ENCODE measurements around the gene SPOCK1.

Gene SPOCK1

DNA sequence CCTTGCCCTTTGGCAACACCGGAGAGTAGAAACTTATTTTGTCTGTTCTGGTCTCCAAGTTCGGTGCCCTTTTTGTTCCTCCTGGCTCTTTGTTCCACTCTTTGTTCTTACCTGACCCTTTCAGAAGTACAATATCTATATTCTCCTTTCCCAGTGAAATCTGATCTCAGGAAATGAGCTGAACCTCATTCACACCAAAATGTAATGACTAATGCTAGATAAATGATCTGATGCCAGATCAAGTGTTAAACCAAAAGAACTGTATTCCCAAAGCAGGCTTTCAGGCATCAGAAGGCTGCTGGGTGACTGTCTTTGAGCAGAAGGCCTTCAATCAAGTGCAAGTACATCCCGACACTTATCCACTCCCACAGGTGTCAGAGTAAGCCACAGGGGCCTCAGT lies 156.4 kb downstream of the SPOCK1 start:
- Mint-ChIP-seq H3K27me3 (peaks cover 6% of the 10 kb centered on the region), H3K36me3 (no peaks in the 10 kb centered on the region), H3K4me1 (no peaks in the 10 kb centered on the region), H3K27ac (no peak overlapping the region), H3K4me3 (no peak overlapping the region), H3K9me3 (no peaks in the 10 kb centered on the region)
- DNase-seq (ENCODE audit: low spot score in 2 of 2) (no peak), ATAC-seq (ENCODE audit: low read depth) (no peak)

DNA sequence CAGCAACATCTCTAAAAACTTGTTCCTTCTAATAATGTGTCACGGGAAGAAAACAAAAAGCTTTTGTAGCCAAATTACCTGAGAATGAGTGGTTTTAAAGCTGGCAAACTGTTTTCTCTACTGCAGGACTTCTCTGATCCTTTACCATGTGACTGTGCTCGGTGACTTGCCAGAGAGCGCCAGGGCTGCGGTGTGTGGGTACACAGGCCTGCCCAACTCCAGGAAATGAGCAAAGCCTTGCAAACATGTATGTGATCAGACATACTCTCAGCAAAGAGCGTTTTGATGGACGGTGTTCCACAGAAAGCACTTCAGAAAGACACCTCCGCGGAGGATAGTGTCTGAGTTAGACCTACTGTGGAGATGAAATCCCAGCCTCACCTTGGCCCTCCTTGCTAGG lies 157.3 kb downstream of the SPOCK1 start:
- ATAC-seq (ENCODE audit: low read depth), result no peak
- no peak for DNase-seq (ENCODE audit: low spot score in 2 of 2)
- no peaks in the 10 kb centered on the region for H3K36me3 Mint-ChIP-seq
- H3K4me1 Mint-ChIP-seq, result no peaks in the 10 kb centered on the region
- no peak overlapping the region for H3K27ac Mint-ChIP-seq
- peaks cover 6% of the 10 kb centered on the region for H3K27me3 Mint-ChIP-seq
- H3K4me3 Mint-ChIP-seq, result no peak overlapping the region
- no peaks in the 10 kb centered on the region for H3K9me3 Mint-ChIP-seq

DNA sequence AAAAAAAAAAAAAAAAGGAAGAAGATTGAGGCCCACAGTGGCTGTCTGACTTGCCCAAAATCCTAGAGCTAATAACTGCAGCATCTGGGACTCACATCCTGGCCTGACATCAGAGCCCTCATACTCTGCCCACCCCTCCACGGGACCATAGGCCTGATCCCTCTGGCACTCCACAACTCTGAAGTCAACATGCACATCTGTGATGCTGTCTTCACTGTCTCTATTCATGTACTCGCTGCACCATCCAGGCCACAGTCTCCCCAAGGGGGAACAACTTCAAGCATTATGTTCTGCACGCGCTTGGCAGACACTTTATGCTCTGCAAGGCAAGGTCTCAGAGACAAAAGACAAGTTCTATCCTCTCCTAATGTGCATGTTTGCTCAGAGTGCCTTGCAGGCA lies 158.2 kb downstream of the SPOCK1 start:
- no peak overlapping the region for H3K4me3 Mint-ChIP-seq

DNA sequence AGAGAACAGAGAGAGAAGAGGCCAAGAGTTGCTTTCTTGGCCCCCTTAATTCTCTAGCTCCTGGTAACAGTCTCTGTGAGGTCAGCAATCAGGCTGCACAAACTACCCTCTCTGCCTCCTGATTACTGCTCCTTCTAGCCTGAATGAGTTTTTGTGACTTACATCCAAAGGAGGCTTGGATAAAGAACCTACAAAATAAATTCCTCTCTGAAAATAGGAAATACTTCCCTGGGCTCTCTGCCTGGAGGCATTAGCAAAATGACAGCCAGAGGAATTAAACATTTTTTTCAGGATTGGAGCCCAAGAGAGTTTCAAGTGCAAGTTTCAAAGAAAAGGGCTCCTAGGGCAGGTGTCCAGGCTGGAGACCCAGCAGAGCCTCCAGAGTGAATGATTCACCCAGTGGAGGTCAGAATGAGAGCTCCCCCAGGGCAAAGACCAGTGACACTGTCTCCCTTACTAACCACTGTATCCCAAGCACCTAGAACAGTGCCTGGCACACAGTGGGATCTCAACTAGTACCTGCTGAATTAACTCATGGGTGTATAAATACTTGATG lies 162.5 kb downstream of the SPOCK1 start:
- Mint-ChIP-seq H3K27ac (no peak overlapping the region), H3K4me3 (no peak overlapping the region), H3K27me3 (peaks cover 5% of the 10 kb centered on the region), H3K36me3 (no peaks in the 10 kb centered on the region), H3K9me3 (no peaks in the 10 kb centered on the region), H3K4me1 (no peaks in the 10 kb centered on the region)
- DNase-seq (ENCODE audit: low spot score in 2 of 2) (no peak), ATAC-seq (ENCODE audit: low read depth) (no peak)

More for the DNA sequence above, 158.2 kb downstream of the SPOCK1 start:
- Mint-ChIP-seq H3K27ac (no peak overlapping the region), H3K9me3 (no peaks in the 10 kb centered on the region), H3K36me3 (no peaks in the 10 kb centered on the region), H3K4me1 (no peaks in the 10 kb centered on the region), H3K27me3 (peaks cover 6% of the 10 kb centered on the region)
- no peak for ATAC-seq (ENCODE audit: low read depth)
- DNase-seq (ENCODE audit: low spot score in 2 of 2), result no peak

DNA sequence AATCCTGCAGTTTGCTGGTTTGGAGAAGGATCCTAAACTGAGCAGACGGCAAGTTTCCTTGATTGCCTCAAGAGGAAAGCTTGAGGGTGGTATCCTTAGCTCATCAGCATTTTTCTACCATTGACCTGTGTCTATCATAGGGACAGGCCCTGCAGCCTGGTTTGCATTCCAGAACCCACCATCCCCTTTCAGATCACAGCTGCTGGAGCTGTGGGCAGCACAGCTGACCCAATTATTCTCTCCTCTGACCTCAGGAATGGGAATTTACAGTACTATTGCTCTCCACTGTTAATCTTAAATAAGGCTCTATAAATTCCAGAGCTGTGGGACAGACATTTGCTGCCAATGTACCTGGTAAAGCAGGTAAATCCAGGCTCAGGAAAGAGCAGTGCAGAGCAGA lies 163.0 kb downstream of the SPOCK1 start:
- no peak overlapping the region for H3K4me3 Mint-ChIP-seq
- no peaks in the 10 kb centered on the region for H3K9me3 Mint-ChIP-seq
- H3K27me3 Mint-ChIP-seq, result peaks cover 4% of the 10 kb centered on the region
- DNase-seq (ENCODE audit: low spot score in 2 of 2), result no peak
- H3K4me1 Mint-ChIP-seq, result no peaks in the 10 kb centered on the region
- no peaks in the 10 kb centered on the region for H3K36me3 Mint-ChIP-seq
- ATAC-seq (ENCODE audit: low read depth), result no peak
- H3K27ac Mint-ChIP-seq, result no peak overlapping the region

DNA sequence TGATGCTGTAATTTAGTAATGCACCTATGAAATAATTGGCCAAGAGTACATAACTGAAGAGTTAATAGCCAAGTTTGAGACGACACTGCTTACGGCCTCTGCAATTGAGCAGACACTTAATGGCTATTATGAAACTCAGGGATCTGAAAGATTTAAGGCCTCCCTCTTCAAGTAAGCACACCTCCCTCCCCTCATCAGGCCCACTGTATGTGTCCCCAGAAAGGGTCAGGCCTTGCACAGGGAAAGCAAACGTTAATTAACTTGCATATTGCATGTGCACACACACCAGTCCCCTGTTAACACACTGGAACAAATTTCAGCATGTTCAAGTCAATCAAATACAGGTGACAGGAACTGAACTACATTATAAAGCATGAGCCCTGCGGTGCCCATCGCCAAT lies 163.6 kb downstream of the SPOCK1 start:
- Mint-ChIP-seq H3K9me3 (no peaks in the 10 kb centered on the region), H3K27me3 (no peaks in the 10 kb centered on the region), H3K36me3 (no peaks in the 10 kb centered on the region), H3K4me1 (no peaks in the 10 kb centered on the region), H3K27ac (no peak overlapping the region), H3K4me3 (no peak overlapping the region)
- no peak for DNase-seq (ENCODE audit: low spot score in 2 of 2)
- ATAC-seq (ENCODE audit: low read depth), result no peak

DNA sequence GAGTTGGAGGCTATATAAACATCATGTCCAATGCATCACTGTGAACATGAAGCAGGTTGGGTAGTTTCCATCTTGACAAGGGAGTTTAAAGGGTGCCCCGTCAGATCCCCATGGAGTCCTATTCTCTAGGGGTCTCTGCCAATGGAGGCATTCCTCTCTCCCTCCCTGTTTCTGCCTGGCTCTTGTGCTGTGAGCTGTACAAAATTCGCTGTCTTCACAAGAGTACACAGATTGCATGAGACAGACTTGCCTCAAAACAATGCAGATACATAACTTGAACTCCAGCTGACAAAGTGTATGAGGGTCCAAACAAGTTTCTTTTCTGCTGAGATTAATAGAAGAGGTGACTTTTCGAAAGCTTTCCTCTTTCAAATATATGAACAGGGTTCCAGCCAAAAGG lies 165.2 kb downstream of the SPOCK1 start:
- no peak for DNase-seq (ENCODE audit: low spot score in 2 of 2)
- Mint-ChIP-seq H3K9me3 (no peaks in the 10 kb centered on the region), H3K27ac (no peak overlapping the region), H3K36me3 (no peaks in the 10 kb centered on the region), H3K27me3 (no peaks in the 10 kb centered on the region), H3K4me3 (no peak overlapping the region), H3K4me1 (no peaks in the 10 kb centered on the region)
- ATAC-seq (ENCODE audit: low read depth), result no peak

DNA sequence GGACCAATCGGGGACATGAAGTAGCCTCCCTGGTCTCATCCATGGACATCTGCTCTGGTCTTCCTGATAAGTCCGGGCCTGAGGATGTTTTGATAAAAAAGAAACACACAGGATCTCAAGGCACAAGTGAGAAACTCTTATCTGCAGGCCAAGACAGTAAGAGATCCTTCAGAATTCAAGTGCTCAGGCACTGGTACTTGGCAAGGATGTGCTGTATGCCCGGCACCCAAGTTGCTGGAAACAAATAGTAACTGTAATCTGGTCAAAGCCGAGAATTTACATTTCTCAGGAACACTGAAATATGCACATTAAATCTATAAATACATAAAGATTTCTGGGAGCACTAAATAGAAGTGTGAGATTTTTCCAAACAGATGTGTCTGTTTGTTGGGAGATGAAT lies 165.7 kb downstream of the SPOCK1 start:
- no peaks in the 10 kb centered on the region for H3K9me3 Mint-ChIP-seq
- no peak overlapping the region for H3K4me3 Mint-ChIP-seq
- ATAC-seq (ENCODE audit: low read depth) (no peak), DNase-seq (ENCODE audit: low spot score in 2 of 2) (no peak)
- H3K36me3 Mint-ChIP-seq, result no peaks in the 10 kb centered on the region
- H3K27ac Mint-ChIP-seq, result no peak overlapping the region
- H3K4me1 Mint-ChIP-seq, result no peaks in the 10 kb centered on the region
- H3K27me3 Mint-ChIP-seq, result no peaks in the 10 kb centered on the region

DNA sequence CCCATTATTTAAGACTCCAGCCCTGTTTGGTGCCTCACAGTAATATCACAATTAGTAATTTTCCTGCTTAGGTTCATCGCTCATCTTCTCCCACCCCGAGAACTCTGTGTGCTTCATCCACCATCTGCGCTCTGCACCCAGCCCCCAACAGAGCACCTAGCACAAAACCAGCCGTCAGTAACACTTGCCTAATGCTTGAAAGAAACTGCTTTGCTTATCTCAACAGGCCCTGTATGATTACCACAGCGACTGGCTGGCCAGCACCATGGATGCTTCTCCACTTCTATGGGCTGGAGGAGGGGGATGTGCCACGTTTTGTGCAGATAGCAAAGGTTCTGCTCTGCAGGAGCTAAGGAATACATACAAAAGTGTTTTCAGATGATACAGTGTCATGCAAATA lies 166.8 kb downstream of the SPOCK1 start:
- Mint-ChIP-seq H3K4me3 (no peak overlapping the region), H3K27ac (no peak overlapping the region), H3K9me3 (no peaks in the 10 kb centered on the region), H3K4me1 (no peaks in the 10 kb centered on the region), H3K36me3 (no peaks in the 10 kb centered on the region), H3K27me3 (no peaks in the 10 kb centered on the region)
- no peak for DNase-seq (ENCODE audit: low spot score in 2 of 2)
- ATAC-seq (ENCODE audit: low read depth), result no peak

DNA sequence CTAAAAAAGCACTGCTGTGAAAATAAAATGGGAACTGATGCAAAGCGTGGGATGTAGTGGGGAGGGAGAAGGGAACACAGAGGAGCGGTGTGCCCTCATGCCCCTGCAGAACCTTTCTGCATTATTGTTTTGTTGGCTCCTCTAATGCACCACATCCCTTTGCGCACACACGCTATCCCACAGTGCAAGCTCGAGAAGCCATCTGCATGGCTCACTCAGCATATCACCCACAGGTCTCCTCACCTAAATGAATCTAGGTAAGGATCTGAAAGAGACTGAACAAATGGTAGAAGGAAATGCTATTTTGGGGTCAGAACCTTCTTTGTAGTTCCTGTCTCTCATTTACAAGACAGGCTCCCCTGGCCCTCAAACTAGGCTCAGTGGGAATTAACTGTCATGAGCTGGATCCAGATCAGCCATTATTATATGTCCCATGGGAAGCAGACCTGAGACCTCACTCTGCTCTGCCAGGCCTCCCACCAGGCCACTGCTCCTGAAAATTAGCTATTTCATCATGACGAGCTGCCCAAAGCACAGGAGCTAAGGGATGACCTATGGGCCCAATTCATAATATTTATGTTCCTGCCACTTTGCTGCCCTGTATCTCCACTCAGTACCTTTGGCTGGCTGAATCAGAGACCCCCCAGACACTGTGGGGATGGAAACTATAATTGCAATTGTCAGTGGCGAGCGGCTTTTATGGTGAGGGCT lies 169.4 kb downstream of the SPOCK1 start:
- Mint-ChIP-seq H3K36me3 (no peaks in the 10 kb centered on the region), H3K4me1 (no peaks in the 10 kb centered on the region), H3K27ac (no peak overlapping the region), H3K4me3 (no peak overlapping the region), H3K27me3 (no peaks in the 10 kb centered on the region), H3K9me3 (no peaks in the 10 kb centered on the region)
- DNase-seq (ENCODE audit: low spot score in 2 of 2) (no peak), ATAC-seq (ENCODE audit: low read depth) (no peak)

DNA sequence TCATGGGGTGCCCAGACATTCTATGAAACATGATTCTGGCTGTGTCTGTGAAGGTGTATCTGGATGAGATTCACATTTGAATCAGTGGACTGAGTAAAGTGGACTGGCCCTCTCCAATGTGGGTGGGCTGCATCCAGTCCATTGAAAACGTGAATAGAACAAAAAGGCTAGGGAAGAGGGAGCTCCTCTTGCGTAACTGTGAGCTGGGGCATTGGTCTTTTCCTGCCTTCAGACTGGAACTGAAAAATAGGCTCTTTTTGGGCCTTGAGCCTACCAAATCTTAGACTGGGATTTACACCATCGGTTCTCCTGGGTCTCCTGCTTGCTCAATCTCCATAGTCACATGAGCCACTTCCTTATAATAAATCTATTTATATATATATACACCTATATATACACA lies 170.1 kb downstream of the SPOCK1 start:
- Mint-ChIP-seq H3K4me1 (no peaks in the 10 kb centered on the region), H3K27me3 (no peaks in the 10 kb centered on the region), H3K4me3 (no peak overlapping the region), H3K9me3 (no peaks in the 10 kb centered on the region), H3K36me3 (no peaks in the 10 kb centered on the region), H3K27ac (no peak overlapping the region)
- DNase-seq (ENCODE audit: low spot score in 2 of 2), result no peak
- ATAC-seq (ENCODE audit: low read depth), result no peak

DNA sequence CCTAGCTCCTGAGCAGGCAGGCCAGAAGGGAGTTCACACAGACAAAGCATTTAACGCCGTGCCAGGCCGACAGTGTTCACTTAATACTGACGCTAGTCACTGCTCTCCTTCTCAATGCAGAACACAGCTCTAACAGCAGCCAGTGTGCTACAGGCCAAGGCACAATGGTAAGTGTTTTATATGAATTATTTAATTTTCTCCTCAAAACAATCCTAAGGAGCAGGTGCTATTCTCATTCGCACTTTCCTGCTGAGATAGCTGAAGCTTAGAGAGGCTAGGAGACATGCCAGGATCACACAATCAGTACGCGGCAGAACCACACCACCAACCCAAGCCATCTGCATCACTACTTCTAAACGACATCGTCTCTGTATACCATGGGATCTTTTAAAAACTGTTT lies 170.7 kb downstream of the SPOCK1 start:
- H3K36me3 Mint-ChIP-seq, result no peaks in the 10 kb centered on the region
- H3K27me3 Mint-ChIP-seq, result no peaks in the 10 kb centered on the region
- H3K4me1 Mint-ChIP-seq, result no peaks in the 10 kb centered on the region
- ATAC-seq (ENCODE audit: low read depth) (no peak), DNase-seq (ENCODE audit: low spot score in 2 of 2) (no peak)
- H3K4me3 Mint-ChIP-seq, result no peak overlapping the region
- no peak overlapping the region for H3K27ac Mint-ChIP-seq
- no peaks in the 10 kb centered on the region for H3K9me3 Mint-ChIP-seq

DNA sequence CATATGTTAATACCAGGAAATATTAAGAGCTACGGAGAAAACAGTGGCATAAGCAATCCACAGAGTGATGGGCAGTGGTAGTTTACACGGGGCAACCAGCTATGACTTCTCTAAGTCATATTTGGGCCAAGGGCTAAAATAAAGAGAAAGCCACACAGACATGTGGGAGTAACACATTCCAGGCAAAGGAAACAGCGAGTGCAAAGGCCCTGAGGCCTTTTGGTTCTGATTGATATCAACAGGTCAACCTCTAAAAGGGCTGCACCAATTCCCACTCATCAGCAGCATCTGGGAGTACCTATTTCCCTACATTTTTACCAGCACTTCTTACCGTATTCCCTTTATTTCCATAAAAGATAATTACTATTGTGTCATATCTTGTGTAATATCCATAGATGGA lies 173.4 kb downstream of the SPOCK1 start:
- DNase-seq (ENCODE audit: low spot score in 2 of 2) (no peak), ATAC-seq (ENCODE audit: low read depth) (no peak)
- Mint-ChIP-seq H3K4me1 (no peaks in the 10 kb centered on the region), H3K9me3 (no peaks in the 10 kb centered on the region), H3K4me3 (no peak overlapping the region), H3K36me3 (no peaks in the 10 kb centered on the region), H3K27me3 (peaks cover 1% of the 10 kb centered on the region), H3K27ac (no peak overlapping the region)

DNA sequence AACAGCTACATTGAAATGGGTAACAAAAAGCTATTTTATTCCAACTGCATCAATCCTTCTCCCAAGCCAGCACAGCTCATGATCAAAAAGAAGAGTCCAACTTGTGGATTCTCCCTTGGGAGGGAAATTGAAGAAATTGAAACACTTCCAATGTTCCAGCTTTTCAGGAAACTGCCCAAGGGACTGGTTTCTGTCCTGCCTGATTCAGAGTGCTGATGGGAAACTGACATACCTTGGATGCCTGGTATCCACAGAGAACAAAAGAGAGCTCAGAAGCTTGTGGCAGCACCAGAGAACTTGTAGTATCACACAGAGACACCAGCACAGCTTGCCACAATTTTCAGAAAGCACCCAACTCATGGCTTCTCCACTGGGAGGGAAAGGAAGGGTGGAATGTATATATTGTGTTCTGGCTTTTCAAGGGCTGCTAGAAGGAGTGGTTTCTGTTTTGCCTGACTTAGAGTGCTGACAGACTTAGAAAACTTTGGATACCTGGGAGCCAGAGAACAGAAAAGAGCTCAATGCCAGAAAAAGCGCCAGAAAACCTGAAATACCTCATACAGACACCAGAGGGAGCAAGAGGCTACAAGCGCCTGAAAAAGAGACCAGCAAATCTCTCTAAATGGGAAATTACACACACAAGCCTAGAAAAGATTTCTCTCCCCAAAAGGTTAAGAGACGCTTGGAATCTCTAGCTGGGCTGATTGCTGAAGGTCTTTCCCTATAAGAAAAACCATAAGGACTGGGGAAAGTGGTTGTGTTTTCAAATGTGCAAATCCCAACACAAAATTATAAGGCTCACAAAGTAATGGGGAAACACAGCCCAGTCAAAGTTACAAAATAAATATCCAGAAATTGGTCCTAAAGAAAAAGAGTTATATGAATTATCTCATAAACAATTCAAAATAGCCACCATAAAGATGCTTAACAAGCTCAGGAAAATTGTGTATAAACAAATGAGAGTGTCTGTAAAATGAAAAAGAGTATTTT lies 178.8 kb downstream of the SPOCK1 start:
- Mint-ChIP-seq H3K27ac (no peak overlapping the region), H3K9me3 (no peaks in the 10 kb centered on the region), H3K4me3 (no peak overlapping the region), H3K4me1 (no peaks in the 10 kb centered on the region), H3K27me3 (peaks cover 4% of the 10 kb centered on the region), H3K36me3 (no peaks in the 10 kb centered on the region)
- no peak for ATAC-seq (ENCODE audit: low read depth)
- no peak for DNase-seq (ENCODE audit: low spot score in 2 of 2)

Measured in memory B cell (primary cell).